Measurements from ENCODE around the gene PIEZO2.

GRCh38 chr18:10950080-10950875, 199.1 kb downstream of the PIEZO2 start:
- TF ChIP-seq POLR2AphosphoS5 (IDR thresholded peaks at IDR 0.05; ENCODE audit: low read depth, low read length) (no peak), CTCF (IDR thresholded peaks at IDR 0.05) (no peak), TCF7L2 (IDR thresholded peaks at IDR 0.05; ENCODE audit: low read depth, low read length) (no peak)

Data from Panc1 (cell line).